ENCODE measurements around the gene RPL10A. TPM values are rescaled to one million over a fixed set of nuclear protein-coding genes. Genes with fewer than 3 reads are reported as not detected.

RPL10A gene
- polyA plus RNA-seq, 1 donor, result 2,412 TPM

GRCh38 chr6:35490821-35491557 is 22.8 kb downstream of the RPL10A start:
- no peak for DNase-seq
- Histone ChIP-seq H3K4me1 (ENCODE audit: control insufficient read depth, insufficient read depth, low read length) (peaks cover 84% of the 10 kb centered on the region), H3K4me3 (ENCODE audit: low read length) (peak overlapping the region; percentile 8), H3K9me3 (ENCODE audit: control insufficient read depth, low read depth, low read length) (no peaks in the 10 kb centered on the region), H3K27me3 (ENCODE audit: control insufficient read depth, insufficient read depth, low read length) (no peaks in the 10 kb centered on the region), H3K27ac (ENCODE audit: low read length) (peak overlapping the region; percentile 60), H3K36me3 (ENCODE audit: control insufficient read depth, insufficient read depth, low read length) (peaks cover 4% of the 10 kb centered on the region)
- WGBS (ENCODE audit: insufficient coverage, low lambda C conversion rate), result no CpG with 5 or more reads among the region's 8 CpGs

DNA sequence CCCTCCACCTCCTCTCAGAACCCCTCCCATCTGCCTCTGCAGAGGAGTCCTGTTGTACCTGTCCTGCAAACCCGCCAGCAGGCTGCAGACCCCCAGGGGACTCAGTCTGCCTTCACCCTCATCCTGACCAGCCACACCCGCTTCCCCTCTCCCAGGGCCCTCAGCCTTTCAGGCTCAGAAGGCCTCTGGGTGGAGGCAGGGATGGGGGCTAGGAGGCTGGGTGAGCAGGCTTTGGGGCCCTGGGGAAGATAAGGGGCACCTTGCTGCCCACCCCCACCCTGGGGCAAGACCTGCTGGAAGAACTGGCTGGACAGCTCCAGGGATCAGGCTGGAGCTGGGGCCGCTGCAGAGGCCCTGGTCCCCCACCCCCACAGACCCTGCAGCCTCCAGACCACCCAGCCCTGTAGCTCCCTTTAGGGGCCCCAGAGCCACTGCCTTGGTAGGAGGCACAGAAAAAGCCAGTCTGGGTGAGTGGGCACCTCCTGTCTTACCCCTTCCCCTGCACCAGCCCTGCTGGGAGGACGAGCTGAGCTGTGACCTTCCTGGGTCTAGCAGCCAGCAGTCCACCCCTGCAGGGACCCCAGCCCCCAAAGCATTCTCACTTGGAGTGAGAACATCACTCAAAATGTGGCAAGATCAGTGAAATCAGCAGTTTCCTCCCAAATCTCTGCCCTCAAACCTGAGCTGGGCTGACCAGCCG is 23.5 kb downstream of the RPL10A start:
- Histone ChIP-seq H3K36me3 (ENCODE audit: control insufficient read depth, insufficient read depth, low read length) (peaks cover 3% of the 10 kb centered on the region), H3K27me3 (ENCODE audit: control insufficient read depth, insufficient read depth, low read length) (no peaks in the 10 kb centered on the region), H3K27ac (ENCODE audit: low read length) (peak overlapping the region; percentile 60), H3K4me1 (ENCODE audit: control insufficient read depth, insufficient read depth, low read length) (peaks cover 76% of the 10 kb centered on the region), H3K9me3 (ENCODE audit: control insufficient read depth, low read depth, low read length) (no peaks in the 10 kb centered on the region), H3K4me3 (ENCODE audit: low read length) (no peak overlapping the region)
- DNase-seq, result no peak
- no CpG with 5 or more reads among the region's 5 CpGs for WGBS (ENCODE audit: insufficient coverage, low lambda C conversion rate)

DNA sequence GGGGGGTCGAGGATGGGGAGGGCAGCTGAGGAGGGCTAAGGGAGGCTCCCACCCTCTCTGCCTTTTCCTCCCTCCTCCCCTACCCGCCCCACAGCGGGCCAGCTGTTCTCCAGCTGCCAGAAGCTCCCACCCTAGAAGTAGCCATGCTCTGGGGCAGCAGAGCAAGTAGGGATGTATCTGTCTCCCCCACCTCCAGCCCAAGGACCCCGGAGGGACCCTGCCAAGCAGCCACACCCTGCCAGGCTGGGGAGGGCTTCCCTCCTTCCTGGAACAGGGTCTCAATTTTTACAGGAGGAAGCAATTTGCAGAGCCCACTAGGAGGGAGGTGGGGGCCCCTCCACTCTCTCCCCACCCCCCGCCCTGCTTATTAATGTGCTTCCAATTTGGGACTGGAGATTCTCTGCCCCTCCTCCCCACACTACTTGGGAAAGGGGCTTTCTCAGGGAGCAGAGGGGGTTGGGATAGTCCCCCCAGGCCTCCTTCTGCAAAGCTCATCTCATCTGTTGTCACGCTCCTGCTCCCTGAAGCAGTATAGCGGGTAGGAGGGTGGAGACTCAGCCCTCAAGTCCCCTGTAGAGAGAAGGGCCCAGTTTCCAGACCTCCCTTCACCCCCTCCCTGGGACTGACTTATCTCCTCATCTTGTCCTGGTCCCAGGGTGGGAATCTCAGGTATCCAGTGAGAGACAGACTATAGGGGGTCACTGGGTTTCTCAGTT is 24.2 kb downstream of the RPL10A start:
- WGBS (ENCODE audit: insufficient coverage, low lambda C conversion rate), result no CpG with 5 or more reads among the region's 7 CpGs
- Histone ChIP-seq H3K27me3 (ENCODE audit: control insufficient read depth, insufficient read depth, low read length) (no peaks in the 10 kb centered on the region), H3K27ac (ENCODE audit: low read length) (peak overlapping the region; percentile 60), H3K4me3 (ENCODE audit: low read length) (no peak overlapping the region), H3K9me3 (ENCODE audit: control insufficient read depth, low read depth, low read length) (no peaks in the 10 kb centered on the region), H3K36me3 (ENCODE audit: control insufficient read depth, insufficient read depth, low read length) (peaks cover 3% of the 10 kb centered on the region), H3K4me1 (ENCODE audit: control insufficient read depth, insufficient read depth, low read length) (peaks cover 71% of the 10 kb centered on the region)
- DNase-seq, result no peak

- 73% methylated on average over 5 of the region's 7 CpGs for WGBS (ENCODE audit: insufficient coverage, low lambda C conversion rate)
- peaks cover 3% of the 10 kb centered on the region for H3K36me3 ChIP-seq (ENCODE audit: control insufficient read depth, insufficient read depth, low read length)
- peak overlapping the region; percentile 60 for H3K27ac ChIP-seq (ENCODE audit: low read length)
- H3K4me3 ChIP-seq (ENCODE audit: low read length), result no peak overlapping the region
- DNase-seq, result no peak
- peaks cover 71% of the 10 kb centered on the region for H3K4me1 ChIP-seq (ENCODE audit: control insufficient read depth, insufficient read depth, low read length)
- H3K27me3 ChIP-seq (ENCODE audit: control insufficient read depth, insufficient read depth, low read length), result peaks cover 2% of the 10 kb centered on the region
- H3K9me3 ChIP-seq (ENCODE audit: control insufficient read depth, low read depth, low read length), result peaks cover 1% of the 10 kb centered on the region
These were observed 24.7 kb downstream of the RPL10A start for GRCh38 chr6:35492974-35493284.

DNA sequence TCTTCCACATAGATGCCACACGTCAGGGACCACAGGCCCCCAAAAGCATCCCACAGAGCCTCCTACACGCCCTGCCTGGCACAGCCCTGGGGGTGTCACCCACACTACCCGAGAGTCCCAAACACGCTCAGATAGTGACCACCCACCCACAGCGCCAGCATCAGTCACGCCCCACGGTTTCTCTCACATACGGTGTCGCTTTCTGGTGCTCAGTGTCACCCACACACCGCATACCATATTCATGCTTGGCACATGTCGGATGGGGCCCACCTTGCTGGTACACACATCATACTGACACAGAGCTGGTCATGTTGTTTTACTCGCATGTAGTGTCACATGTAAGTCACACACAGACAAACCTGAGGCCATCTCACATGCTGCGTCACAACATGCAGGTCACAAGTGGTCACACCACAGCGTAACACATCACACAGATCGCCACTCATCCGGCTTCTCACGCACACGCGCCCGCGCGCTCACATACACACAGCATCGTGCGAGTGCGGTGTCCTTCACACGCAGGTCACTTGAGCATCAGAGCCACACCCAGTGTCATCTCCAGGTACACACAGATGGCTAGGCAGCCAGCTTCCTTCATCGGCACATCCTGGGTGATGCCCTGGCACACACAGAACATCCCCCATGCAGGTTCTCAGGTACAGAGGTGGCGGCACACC is 25.2 kb downstream of the RPL10A start:
- Histone ChIP-seq H3K9me3 (ENCODE audit: control insufficient read depth, low read depth, low read length) (peaks cover 5% of the 10 kb centered on the region), H3K27me3 (ENCODE audit: control insufficient read depth, insufficient read depth, low read length) (peaks cover 7% of the 10 kb centered on the region), H3K4me1 (ENCODE audit: control insufficient read depth, insufficient read depth, low read length) (peaks cover 69% of the 10 kb centered on the region), H3K27ac (ENCODE audit: low read length) (peak overlapping the region; percentile 60), H3K4me3 (ENCODE audit: low read length) (no peak overlapping the region), H3K36me3 (ENCODE audit: control insufficient read depth, insufficient read depth, low read length) (peaks cover 3% of the 10 kb centered on the region)
- no CpG with 5 or more reads among the region's 28 CpGs for WGBS (ENCODE audit: insufficient coverage, low lambda C conversion rate)
- no peak for DNase-seq

GRCh38 chr6:35494161-35494563 is 26.0 kb downstream of the RPL10A start:
- H3K27ac ChIP-seq (ENCODE audit: low read length), result no peak overlapping the region
- WGBS (ENCODE audit: insufficient coverage, low lambda C conversion rate), result 57% methylated on average over 1 of the region's 4 CpGs
- H3K36me3 ChIP-seq (ENCODE audit: control insufficient read depth, insufficient read depth, low read length), result peaks cover 3% of the 10 kb centered on the region
- peaks cover 13% of the 10 kb centered on the region for H3K27me3 ChIP-seq (ENCODE audit: control insufficient read depth, insufficient read depth, low read length)
- peaks cover 70% of the 10 kb centered on the region for H3K4me1 ChIP-seq (ENCODE audit: control insufficient read depth, insufficient read depth, low read length)
- no peak for DNase-seq
- H3K9me3 ChIP-seq (ENCODE audit: control insufficient read depth, low read depth, low read length), result peaks cover 5% of the 10 kb centered on the region
- H3K4me3 ChIP-seq (ENCODE audit: low read length), result no peak overlapping the region

DNA sequence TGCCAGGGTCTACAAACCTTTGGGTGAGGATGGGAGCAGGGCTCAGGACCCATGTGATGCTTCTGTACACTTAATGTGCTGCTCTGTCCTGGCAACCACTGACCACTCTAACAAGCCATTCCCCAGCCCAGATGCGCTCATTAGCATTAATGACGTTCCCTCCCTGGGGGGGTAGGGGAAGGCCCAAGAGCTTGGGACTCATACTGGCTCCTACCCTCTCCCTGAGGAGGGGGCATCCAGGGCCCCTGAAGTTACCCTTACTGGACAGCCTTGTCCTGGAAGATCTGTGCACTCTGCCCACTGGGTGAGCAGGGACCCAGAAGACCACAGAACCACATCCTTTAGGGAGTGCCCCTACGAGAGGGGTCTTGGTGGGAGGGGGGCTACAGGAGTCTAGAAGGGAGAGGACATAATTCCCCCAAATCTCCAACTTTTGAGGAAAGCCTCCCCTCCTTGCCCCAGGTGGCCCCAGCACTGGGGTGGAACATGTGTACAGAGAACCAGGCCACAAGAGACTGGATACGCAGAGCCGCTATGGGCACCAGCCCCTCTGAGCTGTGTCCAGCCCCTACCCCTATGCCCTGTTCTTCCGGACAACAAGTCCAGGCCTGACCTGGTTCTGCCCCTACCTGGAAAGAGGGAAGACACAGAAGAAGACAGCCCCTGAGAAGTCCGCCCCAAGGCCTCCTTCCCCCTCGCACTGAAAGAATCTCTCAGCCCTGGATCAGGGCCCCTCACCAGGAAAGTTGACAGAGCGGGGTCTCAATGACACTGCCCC is 27.2 kb downstream of the RPL10A start:
- peak overlapping the region; percentile 87 for H3K27ac ChIP-seq (ENCODE audit: low read length)
- H3K36me3 ChIP-seq (ENCODE audit: control insufficient read depth, insufficient read depth, low read length), result peaks cover 3% of the 10 kb centered on the region
- WGBS (ENCODE audit: insufficient coverage, low lambda C conversion rate), result no CpG with 5 or more reads among the region's 9 CpGs
- peaks cover 60% of the 10 kb centered on the region for H3K4me1 ChIP-seq (ENCODE audit: control insufficient read depth, insufficient read depth, low read length)
- no peak for DNase-seq
- H3K9me3 ChIP-seq (ENCODE audit: control insufficient read depth, low read depth, low read length), result peaks cover 5% of the 10 kb centered on the region
- peaks cover 13% of the 10 kb centered on the region for H3K27me3 ChIP-seq (ENCODE audit: control insufficient read depth, insufficient read depth, low read length)
- H3K4me3 ChIP-seq (ENCODE audit: low read length), result peak overlapping the region; percentile 82

DNA sequence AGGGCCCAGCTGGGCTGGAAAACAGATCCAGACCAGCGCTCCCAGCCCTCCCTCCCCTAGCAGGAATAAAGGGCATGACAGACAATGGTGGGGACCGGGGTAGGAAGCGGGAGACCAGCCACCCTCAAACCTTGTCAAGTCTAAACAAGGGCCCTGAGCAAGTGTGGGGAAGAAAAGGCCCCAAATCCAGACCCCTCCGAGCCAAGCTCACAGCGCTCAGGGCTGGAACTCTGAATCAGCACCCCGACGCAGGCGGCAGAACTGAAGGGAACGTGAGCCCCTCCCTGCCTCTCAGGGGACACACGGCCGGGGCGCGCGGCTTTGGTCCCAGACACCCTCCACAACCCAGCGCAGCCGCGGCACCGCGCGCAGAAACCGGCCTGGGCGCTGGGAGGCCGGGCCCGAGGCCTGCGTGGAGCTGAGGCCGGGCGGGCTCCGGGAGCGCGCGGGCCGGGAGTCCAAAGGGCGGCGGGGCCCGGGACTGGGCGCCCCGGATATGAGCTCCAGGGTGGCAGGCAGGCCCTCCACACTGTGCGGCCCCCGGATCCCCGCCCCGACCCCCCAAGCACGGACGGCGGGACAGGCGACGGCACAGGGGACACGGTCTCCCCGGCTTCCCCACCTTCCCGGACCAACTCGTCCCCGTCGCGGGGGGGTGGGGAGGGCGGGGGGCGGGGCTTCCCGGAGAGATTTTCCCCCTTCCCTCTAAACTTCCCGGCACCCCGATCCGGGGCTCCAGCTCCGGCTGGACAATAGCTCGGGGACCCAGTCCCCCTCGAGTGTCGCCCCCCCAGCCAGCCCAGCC is 28.0 kb downstream of the RPL10A start:
- no CpG with 5 or more reads among the region's 63 CpGs for WGBS (ENCODE audit: insufficient coverage, low lambda C conversion rate)
- Histone ChIP-seq H3K36me3 (ENCODE audit: control insufficient read depth, insufficient read depth, low read length) (peaks cover 3% of the 10 kb centered on the region), H3K27me3 (ENCODE audit: control insufficient read depth, insufficient read depth, low read length) (peaks cover 13% of the 10 kb centered on the region), H3K27ac (ENCODE audit: low read length) (peak overlapping the region; percentile 87), H3K4me3 (ENCODE audit: low read length) (peak overlapping the region; percentile 82), H3K9me3 (ENCODE audit: control insufficient read depth, low read depth, low read length) (peaks cover 5% of the 10 kb centered on the region), H3K4me1 (ENCODE audit: control insufficient read depth, insufficient read depth, low read length) (peaks cover 53% of the 10 kb centered on the region)
- DNase-seq, result peak; percentile 55 to 85

- H3K36me3 ChIP-seq (ENCODE audit: control insufficient read depth, insufficient read depth, low read length), result peaks cover 3% of the 10 kb centered on the region
- H3K4me1 ChIP-seq (ENCODE audit: control insufficient read depth, insufficient read depth, low read length), result peaks cover 45% of the 10 kb centered on the region
- H3K27me3 ChIP-seq (ENCODE audit: control insufficient read depth, insufficient read depth, low read length), result peaks cover 13% of the 10 kb centered on the region
- peaks cover 5% of the 10 kb centered on the region for H3K9me3 ChIP-seq (ENCODE audit: control insufficient read depth, low read depth, low read length)
- peak; percentile 59 to 81 for DNase-seq
- peak within 1 kb of the TSS; percentile 82 for H3K4me3 ChIP-seq (ENCODE audit: low read length)
- H3K27ac ChIP-seq (ENCODE audit: low read length), result peak within 1 kb of the TSS; percentile 87
- no CpG with 5 or more reads among the region's 98 CpGs for WGBS (ENCODE audit: insufficient coverage, low lambda C conversion rate)
These were observed 28.8 kb downstream of the RPL10A start, which contains the start of gene TEAD3 for GRCh38 chr6:35496841-35497570. TEAD3 (minus strand) TSS chr6:35497079.

Data from large intestine (tissue), 3 donors.